A549 treated with AZD9567 at 1 μM for 4 hours (cell line): ENCODE measurements around the gene FLT4. TPM values are rescaled to one million over a fixed set of nuclear protein-coding genes. Genes with fewer than 3 reads are reported as not detected.

ENCODE experiments used
- total RNA-seq: library from RNA; stranded (reverse); fragments of 200-300 nt; extraction: Qiagen RNA extraction; gene quantifications from 5 replicates; pipeline ENCODE4 v1.2.3, GENCODE V29; 2022; ENCODE audit not compliant: insufficient read depth

FLT4 gene
- total RNA-seq = 3.3 to 4.3 TPM (median 3.9 TPM) in 5 replicates

GRCh38 chr5:180649297-180650039 lies at the start of gene FLT4:
FLT4 (minus strand) TSS chr5:180649600; CDS start chr5:180649545, 55 bp downstream.

GRCh38 chr5:180591311-180591887 lies 58.0 kb downstream of the FLT4 start, which contains the start of gene SCGB3A1:
SCGB3A1 (minus strand) TSS chr5:180591499; CDS start chr5:180591462, 37 bp downstream.

Other genes starting within 250 kb of the FLT4 start
- 17.3 to 23.0 TPM (median 19.0 TPM) in 5 replicates for gene CNOT6, start 155.2 kb downstream of the FLT4 start, total RNA-seq
- gene SCGB3A1, start 58.1 kb downstream of the FLT4 start, total RNA-seq = not detected in 5 replicates
- gene OR2Y1, start 90.5 kb upstream of the FLT4 start, total RNA-seq = not detected in 5 replicates
- 62.8 to 92.8 TPM (median 90.1 TPM) in 5 replicates for gene MGAT1, start 153.2 kb upstream of the FLT4 start, total RNA-seq
- 7.9 to 9.5 TPM (median 8.5 TPM) in 5 replicates for gene ZFP62, start 211.7 kb upstream of the FLT4 start, total RNA-seq
- not detected in 5 replicates for gene BTNL8, start 249.6 kb upstream of the FLT4 start, total RNA-seq